EH (cell line): ENCODE data around the gene ABHD14A.

Experiments
- DNase-seq: peaks from one replicate; pipeline ENCODE4 v3.0.0-alpha.2; 2015; ENCODE audit warnings: low read depth

The ABHD14A gene

GRCh38 chr3:51941463-51941797 lies 33.4 kb upstream of the ABHD14A start:
- DNase-seq: no peak

- peak; percentile 100 for DNase-seq
These were observed 32.9 kb upstream of the ABHD14A start, which contains the start of the genes PARP3 and RRP9 for GRCh38 chr3:51941798-51942602. Gene PARP3 (plus strand): TSS chr3:51942363. CDS start chr3:51943356, 993 bp downstream. Gene RRP9 (minus strand): TSS chr3:51941904. CDS start chr3:51941867, 37 bp downstream.

GRCh38 chr3:51942603-51943450 lies 32.0 kb upstream of the ABHD14A start:
- peak; percentile 83 for DNase-seq

GRCh38 chr3:51943451-51944391 lies 31.1 kb upstream of the ABHD14A start:
- DNase-seq: no peak

- DNase-seq: no peak
These were observed 30.3 kb upstream of the ABHD14A start for GRCh38 chr3:51944451-51945021.

GRCh38 chr3:51945031-51945840 lies 29.6 kb upstream of the ABHD14A start:
- no peak for DNase-seq

- DNase-seq: no peak
These were observed 28.7 kb upstream of the ABHD14A start for GRCh38 chr3:51945926-51946705.

- DNase-seq: no peak
These were observed 28.1 kb upstream of the ABHD14A start for GRCh38 chr3:51946796-51947195.

GRCh38 chr3:51947215-51947900 lies 27.5 kb upstream of the ABHD14A start:
- DNase-seq: no peak

GRCh38 chr3:51948016-51948580 lies 26.8 kb upstream of the ABHD14A start:
- DNase-seq: no peak

GRCh38 chr3:51949121-51949520 lies 25.7 kb upstream of the ABHD14A start:
- DNase-seq: no peak

GRCh38 chr3:51950899-51951298 lies 24.0 kb upstream of the ABHD14A start:
- DNase-seq: no peak

GRCh38 chr3:51953445-51953844 lies 21.4 kb upstream of the ABHD14A start:
- peak; percentile 88 for DNase-seq

- DNase-seq: no peak
These were observed 20.8 kb upstream of the ABHD14A start for GRCh38 chr3:51954105-51954504.

- DNase-seq: no peak
These were observed 20.2 kb upstream of the ABHD14A start for GRCh38 chr3:51954713-51955112.

GRCh38 chr3:51955175-51955892 lies 19.5 kb upstream of the ABHD14A start, which contains the start of gene GPR62:
Gene GPR62 (plus strand): TSS chr3:51955381. CDS start chr3:51955653, 272 bp downstream.
- no peak for DNase-seq

- DNase-seq: peak; percentile 56
These were observed 18.7 kb upstream of the ABHD14A start for GRCh38 chr3:51955893-51956770.
